H1 (cell line): ENCODE data around the gene APP.

Experiments used
- ATF3 ChIP-seq: IDR thresholded peaks from 2 replicates; pipeline ENCODE4 v1.6.1; 2011; ENCODE audit warnings: low read depth, mild to moderate bottlenecking, low read length; ENCODE audit not compliant: insufficient read depth
- BRCA1 ChIP-seq: IDR thresholded peaks from 2 replicates; pipeline ENCODE4 v1.6.1; 2012; ENCODE audit warnings: low read depth, low read length, improper control_type of control experiment
- CREB1 ChIP-seq: IDR thresholded peaks from 2 replicates; pipeline ENCODE4 v1.6.1; 2012; ENCODE audit warnings: inconsistent platforms
- EZH2 ChIP-seq: fragments of 200-600 bp; sonication (generic); IDR thresholded peaks from 2 replicates; pipeline ENCODE4 v1.7.1; 2012; ENCODE audit warnings: low read depth, mild to moderate bottlenecking, moderate library complexity, low read length, inconsistent platforms; ENCODE audit not compliant: severe bottlenecking
- JUN ChIP-seq: IDR thresholded peaks from 2 replicates; pipeline ENCODE4 v1.6.1; 2011; ENCODE audit warnings: low read depth, mild to moderate bottlenecking, improper control_type of control experiment, low read length
- MAFK ChIP-seq: IDR thresholded peaks from 2 replicates; pipeline ENCODE4 v1.6.1; 2012; ENCODE audit warnings: low read depth, mild to moderate bottlenecking, improper control_type of control experiment, low read length
- POLR2A ChIP-seq, 2 experiments: IDR thresholded peaks; 1 replicate in 1 of 2; 2 replicates in 1 of 2; pipeline ENCODE4 v1.6.1; 2011; ENCODE audit warnings: low read depth in 2 of 2, low read length in 2 of 2, mild to moderate bottlenecking in 2 of 2; ENCODE audit errors: control extremely low read depth in 1 of 2
- POLR2AphosphoS5 ChIP-seq: IDR thresholded peaks from 2 replicates; pipeline ENCODE4 v1.6.1; 2011; ENCODE audit warnings: low read depth, low read length
- RAD21 ChIP-seq, 2 experiments: IDR thresholded peaks in 1 of 2; conservative IDR thresholded peaks in 1 of 2; 2 replicates each; pipeline ENCODE4 v1.6.1; 2011; ENCODE audit warnings: low read depth in 2 of 2, low read length in 2 of 2, improper control_type of control experiment in 1 of 2, inconsistent platforms in 1 of 2, mild to moderate bottlenecking in 1 of 2, moderate library complexity in 1 of 2
- RBBP5 ChIP-seq: IDR thresholded peaks from 2 replicates; pipeline ENCODE4 v1.7.1; 2012; ENCODE audit warnings: low read depth, mild to moderate bottlenecking, inconsistent platforms, low read length, moderate library complexity, borderline replicate concordance
- RXRA ChIP-seq: IDR thresholded peaks from 2 replicates; pipeline ENCODE4 v1.6.1; 2011; ENCODE audit warnings: low read depth, mild to moderate bottlenecking, low read length, moderate library complexity; ENCODE audit not compliant: insufficient read depth
- SIRT6 ChIP-seq: IDR thresholded peaks from one replicate; pipeline ENCODE4 v1.7.1; 2012; ENCODE audit warnings: low read length, inconsistent platforms
- TF ChIP-seq, protein P1 (sequence below), 3 experiments: IDR thresholded peaks; 1 replicate in 2 of 3; 2 replicates in 1 of 3; pipeline versions ENCODE4 v1.5.1 to v1.6.1; 2011; ENCODE audit warnings: low read length in 3 of 3, mild to moderate bottlenecking in 3 of 3, inconsistent platforms in 2 of 3, low read depth in 1 of 3, moderate library complexity in 1 of 3; ENCODE audit not compliant: insufficient read depth in 1 of 3; ENCODE audit errors: control extremely low read depth in 1 of 3

GRCh38 chr21:25963181-25963580, 207.4 kb downstream of the APP start:
- TF ChIP-seq ATF3 (no peak), MAFK (no peak), RXRA (no peak), EZH2 (no peak), SIRT6 (no peak), POLR2A (IDR thresholded peaks at IDR 0.05; ENCODE audit: control extremely low read depth in 1 of 2, low read depth in 2 of 2, low read length in 2 of 2) (no peak), POLR2AphosphoS5 (no peak), RAD21 (IDR thresholded peaks at IDR 0.05 in 1 of 2, conservative IDR thresholded peaks at IDR 0.05 in 1 of 2; ENCODE audit: low read depth in 2 of 2, low read length in 2 of 2) (no peak), JUN (no peak), BRCA1 (no peak), CREB1 (no peak), RBBP5 (no peak)
- TF ChIP-seq, protein P1, sequence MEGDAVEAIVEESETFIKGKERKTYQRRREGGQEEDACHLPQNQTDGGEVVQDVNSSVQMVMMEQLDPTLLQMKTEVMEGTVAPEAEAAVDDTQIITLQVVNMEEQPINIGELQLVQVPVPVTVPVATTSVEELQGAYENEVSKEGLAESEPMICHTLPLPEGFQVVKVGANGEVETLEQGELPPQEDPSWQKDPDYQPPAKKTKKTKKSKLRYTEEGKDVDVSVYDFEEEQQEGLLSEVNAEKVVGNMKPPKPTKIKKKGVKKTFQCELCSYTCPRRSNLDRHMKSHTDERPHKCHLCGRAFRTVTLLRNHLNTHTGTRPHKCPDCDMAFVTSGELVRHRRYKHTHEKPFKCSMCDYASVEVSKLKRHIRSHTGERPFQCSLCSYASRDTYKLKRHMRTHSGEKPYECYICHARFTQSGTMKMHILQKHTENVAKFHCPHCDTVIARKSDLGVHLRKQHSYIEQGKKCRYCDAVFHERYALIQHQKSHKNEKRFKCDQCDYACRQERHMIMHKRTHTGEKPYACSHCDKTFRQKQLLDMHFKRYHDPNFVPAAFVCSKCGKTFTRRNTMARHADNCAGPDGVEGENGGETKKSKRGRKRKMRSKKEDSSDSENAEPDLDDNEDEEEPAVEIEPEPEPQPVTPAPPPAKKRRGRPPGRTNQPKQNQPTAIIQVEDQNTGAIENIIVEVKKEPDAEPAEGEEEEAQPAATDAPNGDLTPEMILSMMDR (IDR thresholded peaks at IDR 0.05; ENCODE audit: control extremely low read depth in 1 of 3, insufficient read depth in 1 of 3, low read depth in 1 of 3, low read length in 3 of 3): no peak
